Lower leg skin (tissue), 3 donors: ENCODE data around the gene ATF7IP.

Experiments
- CTCF ChIP-seq, 3 donors: fragments of 450-650 bp; IDR thresholded peaks; one replicate each; pipeline ENCODE4 v1.5.1; 2016; ENCODE audit warnings: antibody characterized with exemption in 3 of 3, mild to moderate bottlenecking in 3 of 3, moderate library complexity in 2 of 3
- POLR2A ChIP-seq, 2 donors: fragments of 450-650 bp; IDR thresholded peaks; one replicate each; pipeline ENCODE4 v1.6.1; 2016 to 2017; ENCODE audit warnings: antibody characterized with exemption in 2 of 2, mild to moderate bottlenecking in 1 of 2, moderate library complexity in 1 of 2

- no peak for TF ChIP-seq CTCF (IDR thresholded peaks at IDR 0.05)
- no peak for TF ChIP-seq POLR2A (IDR thresholded peaks at IDR 0.05)
Measured at GRCh38 chr12:14545144-14546124, 180.0 kb downstream of the ATF7IP start.
